OCI-LY7 (cell line): Measurements from ENCODE around the gene PIAS4. TPM values are rescaled to one million over a fixed set of nuclear protein-coding genes. Genes with fewer than 3 reads are reported as not detected.
A peak's percentile ranks its signal among the peaks of the same experiment; 100 is the strongest.

Source experiments
- BruUV-seq: library from RNA; stranded (reverse); fragments of 400-500 nt; replicated peaks from 2 replicates; lab custom pipeline; 2021; lab: Mats Ljungman, UMichigan
- CTCF ChIA-PET: fragments of 300-600 bp; sonication (Branson Sonifier 250); formaldehyde crosslinking; loops from one replicate; lab custom pipeline; 2022; ENCODE audit warnings: antibody characterized with exemption; ENCODE audit not compliant: unreplicated experiment; lab: Charles Lee
- POLR2A ChIA-PET: fragments of 300-600 bp; sonication (Branson Sonifier 250); formaldehyde crosslinking; loops from one replicate; lab custom pipeline; 2022; ENCODE audit warnings: antibody characterized with exemption; lab: Charles Lee
- DNase-seq: peaks from one replicate; pipeline ENCODE4 v3.0.0-alpha.2; 2015; ENCODE audit warnings: low spot score
- H2AFZ ChIP-seq: fragments of 200-600 bp; sonication (generic), shearing (Covaris generic); 2 replicates; pipeline ENCODE4 v1.6.1; 2014; ENCODE audit warnings: mild to moderate bottlenecking, antibody characterized with exemption, low read length, moderate library complexity
- H3K27ac ChIP-seq: fragments of 200-600 bp; sonication (generic); 2 replicates; pipeline ENCODE4 v1.5.1; 2014; ENCODE audit warnings: mixed run types, low read depth, mild to moderate bottlenecking, moderate library complexity, low read length, inconsistent platforms; ENCODE audit not compliant: poor library complexity, severe bottlenecking
- H3K36me3 ChIP-seq: fragments of 200-600 bp; sonication (generic); 2 replicates; pipeline ENCODE4 v1.6.1; 2014; ENCODE audit warnings: mild to moderate bottlenecking, antibody characterized with exemption, low read length, moderate library complexity, mixed read lengths; ENCODE audit not compliant: insufficient read depth
- H3K4me1 ChIP-seq: fragments of 200-600 bp; sonication (generic); 2 replicates; pipeline ENCODE4 v1.5.1; 2014; ENCODE audit warnings: mild to moderate bottlenecking, low read length; ENCODE audit not compliant: insufficient read depth, poor library complexity, severe bottlenecking
- H3K4me2 ChIP-seq: fragments of 200-600 bp; sonication (generic); 2 replicates; pipeline ENCODE4 v1.6.1; 2014; ENCODE audit warnings: mild to moderate bottlenecking, low read length
- H3K4me3 ChIP-seq: fragments of 200-600 bp; sonication (generic); 2 replicates; pipeline ENCODE4 v1.5.1; 2014; ENCODE audit warnings: mild to moderate bottlenecking, low read depth, low read length; ENCODE audit not compliant: poor library complexity, severe bottlenecking
- H3K79me2 ChIP-seq: fragments of 200-600 bp; sonication (generic); 2 replicates; pipeline ENCODE4 v1.6.1; 2016; ENCODE audit warnings: low read depth, mild to moderate bottlenecking, low read length, moderate library complexity, mixed read lengths; ENCODE audit not compliant: insufficient read depth
- H3K9me2 ChIP-seq: fragments of 200-600 bp; sonication (generic); 2 replicates; pipeline ENCODE4 v1.6.1; 2016; ENCODE audit warnings: mild to moderate bottlenecking, low read length, mixed read lengths; ENCODE audit not compliant: insufficient read depth
- H3K9me3 ChIP-seq: fragments of 200-600 bp; sonication (generic); 2 replicates; pipeline ENCODE4 v1.6.1; 2014; ENCODE audit warnings: mild to moderate bottlenecking, mixed run types, low read length, mixed read lengths
- H4K20me1 ChIP-seq: fragments of 200-600 bp; sonication (generic); 2 replicates; pipeline ENCODE4 v1.6.1; 2014; ENCODE audit warnings: mild to moderate bottlenecking, antibody characterized with exemption, low read length, moderate library complexity, mixed read lengths; ENCODE audit not compliant: insufficient read depth
- EZH2phosphoT487 ChIP-seq: fragments of 200-600 bp; sonication (generic); IDR thresholded peaks from 2 replicates; pipeline ENCODE4 v1.6.1; 2018; ENCODE audit warnings: low read depth, borderline replicate concordance, mild to moderate bottlenecking, mixed run types, antibody characterized with exemption, low read length, moderate library complexity, mixed read lengths
- intact Hi-C: fragments of 100-400 bp; cut with micrococcal nuclease; formaldehyde crosslinking; loops from one replicate; pipeline ENCODE4 v1.10.0; 2022; ENCODE audit not compliant: unreplicated experiment
- total RNA-seq, 2 experiments: library from RNA; depleted of rRNA in 1 of 2; stranded (reverse); fragments of >200 nt in 1 of 2; shearing (Covaris generic) in 1 of 2; gene quantifications; 2 replicates each; pipeline ENCODE4 v1.2.3, GENCODE V29; 2014 to 2022
- TF ChIP-seq, protein P1 (sequence below): fragments of 200-600 bp; sonication (generic); conservative IDR thresholded peaks from 2 replicates; pipeline ENCODE4 v1.5.1; 2014; ENCODE audit warnings: mild to moderate bottlenecking, antibody characterized with exemption, low read length, moderate library complexity, mixed read lengths

The PIAS4 gene
- total RNA-seq, 2 experiments from 2014 or later = 25.3 to 35.0 TPM

DNA sequence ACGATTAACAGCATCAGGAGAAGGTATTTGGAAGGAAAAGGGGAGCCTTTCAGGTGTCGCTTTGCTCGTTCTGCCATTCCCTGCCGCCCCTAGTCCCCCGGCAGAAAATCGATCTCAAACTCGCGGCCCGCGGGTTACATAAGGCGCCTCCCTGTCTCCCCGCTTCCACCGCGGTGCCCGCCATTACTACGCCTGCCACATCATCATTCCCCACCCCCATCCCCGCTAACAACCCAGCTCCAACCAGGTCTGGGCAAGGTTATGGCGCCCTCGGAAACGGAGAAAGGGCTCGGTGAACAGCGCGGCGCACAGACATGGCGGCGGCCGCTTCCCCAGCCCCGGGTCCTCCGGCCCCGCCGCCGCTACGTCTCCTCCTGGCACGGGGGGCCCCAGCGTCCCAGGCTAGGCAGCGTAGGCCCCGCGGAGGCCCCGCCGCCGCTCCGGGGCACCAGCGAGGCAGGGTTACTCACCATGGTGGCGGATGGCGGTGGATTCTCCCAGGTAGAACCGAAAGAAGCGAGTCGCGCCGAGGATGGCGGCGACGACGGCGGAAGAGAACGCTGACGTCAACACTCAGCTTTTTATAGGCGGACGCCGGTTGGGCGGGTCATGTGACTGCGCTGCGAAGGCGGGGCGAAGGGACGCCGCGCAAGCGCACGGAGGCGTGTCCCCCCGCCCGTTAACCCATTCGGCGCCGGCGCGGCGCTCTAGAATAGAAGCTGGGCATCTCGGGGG lies 22.5 kb upstream of the PIAS4 start, which contains the start of gene EEF2:
Gene EEF2 (minus strand): TSS at position 556 of the 735 bp plus-strand sequence. CDS start 83 bp downstream, at position 473.
- peak within 1 kb of the TSS; percentile 87 for H3K27ac ChIP-seq
- peak within 1 kb of the TSS; percentile 84; the same call in 1 of the 2 replicates for H2AFZ ChIP-seq
- ChIA-PET CTCF (interaction anchor here (1.2 kb wide), 1 partner anchor 22 kb away, joined by 5 read pairs; no protein-coding TSS in a partner anchor), POLR2A (interaction anchor here (1.0 to 1.4 kb wide), 4 partner anchors 8 to 222 kb away, joined by 3 to 4 read pairs (median 4); no protein-coding TSS in a partner anchor)
- H4K20me1 ChIP-seq = peaks cover 49% of the 10 kb centered on the region
- peak within 1 kb of the TSS; percentile 97 for H3K4me2 ChIP-seq
- intact Hi-C loops = loop anchor here (5.0 kb wide), 2 partner anchors 137 to 262 kb away; partner anchors contain the start of genes MAP2K2 and YJU2
- TSS peak; percentile 79 for BruUV-seq
- peaks cover 42% of the 10 kb centered on the region for H3K4me1 ChIP-seq
- DNase-seq = peak; percentile 96
- no peaks in the 10 kb centered on the region for H3K9me2 ChIP-seq
- peak within 1 kb of the TSS; percentile 93 for H3K4me3 ChIP-seq
- TF ChIP-seq, protein P1, sequence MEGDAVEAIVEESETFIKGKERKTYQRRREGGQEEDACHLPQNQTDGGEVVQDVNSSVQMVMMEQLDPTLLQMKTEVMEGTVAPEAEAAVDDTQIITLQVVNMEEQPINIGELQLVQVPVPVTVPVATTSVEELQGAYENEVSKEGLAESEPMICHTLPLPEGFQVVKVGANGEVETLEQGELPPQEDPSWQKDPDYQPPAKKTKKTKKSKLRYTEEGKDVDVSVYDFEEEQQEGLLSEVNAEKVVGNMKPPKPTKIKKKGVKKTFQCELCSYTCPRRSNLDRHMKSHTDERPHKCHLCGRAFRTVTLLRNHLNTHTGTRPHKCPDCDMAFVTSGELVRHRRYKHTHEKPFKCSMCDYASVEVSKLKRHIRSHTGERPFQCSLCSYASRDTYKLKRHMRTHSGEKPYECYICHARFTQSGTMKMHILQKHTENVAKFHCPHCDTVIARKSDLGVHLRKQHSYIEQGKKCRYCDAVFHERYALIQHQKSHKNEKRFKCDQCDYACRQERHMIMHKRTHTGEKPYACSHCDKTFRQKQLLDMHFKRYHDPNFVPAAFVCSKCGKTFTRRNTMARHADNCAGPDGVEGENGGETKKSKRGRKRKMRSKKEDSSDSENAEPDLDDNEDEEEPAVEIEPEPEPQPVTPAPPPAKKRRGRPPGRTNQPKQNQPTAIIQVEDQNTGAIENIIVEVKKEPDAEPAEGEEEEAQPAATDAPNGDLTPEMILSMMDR = no peak
- TF ChIP-seq EZH2phosphoT487 = no peak
- no peaks in the 10 kb centered on the region for H3K9me3 ChIP-seq
- peaks cover 51% of the 10 kb centered on the region for H3K36me3 ChIP-seq
- peaks cover 57% of the 10 kb centered on the region for H3K79me2 ChIP-seq

DNA sequence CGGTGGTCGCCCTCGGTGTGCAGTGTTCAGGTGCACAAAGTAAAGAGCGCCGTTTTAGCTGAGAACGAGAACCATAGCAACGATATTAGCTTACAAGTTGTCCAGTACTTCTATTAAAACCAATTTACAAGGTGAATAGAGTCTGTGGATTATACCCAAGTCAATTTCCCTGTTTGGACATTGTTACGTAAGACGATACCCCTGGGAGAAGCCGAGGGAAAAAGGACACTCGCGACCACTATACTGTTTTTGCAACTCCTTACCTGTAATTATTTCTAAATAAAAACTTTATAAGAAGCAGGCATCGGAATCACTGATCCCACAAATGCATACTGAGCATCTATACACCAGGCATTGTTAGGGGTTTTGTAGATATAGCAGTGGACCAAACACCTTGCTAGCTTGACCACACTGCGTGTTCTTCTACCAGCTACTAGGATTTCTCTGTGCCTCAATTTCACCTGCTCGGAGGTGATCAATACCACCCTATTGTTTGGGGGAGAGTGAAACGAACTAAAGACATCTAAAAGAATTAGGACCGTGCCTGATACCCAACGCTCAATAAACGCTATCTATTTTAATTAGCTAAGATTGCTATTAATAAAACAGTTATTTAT lies 21.8 kb upstream of the PIAS4 start:
- Histone ChIP-seq H3K27ac (peak overlapping the region; percentile 87), H3K9me2 (no peaks in the 10 kb centered on the region), H3K4me3 (peak overlapping the region; percentile 93), H3K4me2 (peak overlapping the region; percentile 97), H3K9me3 (no peaks in the 10 kb centered on the region), H2AFZ (peak overlapping the region; percentile 84; the same call in 1 of the 2 replicates), H4K20me1 (peaks cover 42% of the 10 kb centered on the region), H3K79me2 (peaks cover 51% of the 10 kb centered on the region), H3K36me3 (peaks cover 44% of the 10 kb centered on the region), H3K4me1 (peaks cover 42% of the 10 kb centered on the region)
- no TSS peak for BruUV-seq
- CTCF ChIA-PET = interaction anchor here (1.2 kb wide), 1 partner anchor 21 kb away, joined by 5 read pairs; no protein-coding TSS in a partner anchor
- POLR2A ChIA-PET = interaction anchor here (0.6 to 1.4 kb wide), 5 partner anchors 9 to 1764 kb away, joined by 3 to 4 read pairs (median 3); no protein-coding TSS in a partner anchor
- no peak for DNase-seq
- intact Hi-C loops = loop anchor here (1.0 to 5.0 kb wide), 7 partner anchors 22 to 262 kb away; partner anchors contain the start of genes ANKRD24, MAP2K2, PIAS4 and SIRT6
- no peak for TF ChIP-seq EZH2phosphoT487
- TF ChIP-seq, protein P1 = no peak
